Prostate gland (tissue), 2 donors: Measurements from ENCODE around the gene CDH13. TPM values are rescaled to one million over a fixed set of nuclear protein-coding genes. Genes with fewer than 3 reads are reported as not detected.
A peak's percentile ranks its signal among the peaks of the same experiment; 100 is the strongest.

Experiments used
- DNase-seq: peaks from one replicate; pipeline ENCODE4 v3.0.0-alpha.2; 2019; ENCODE audit warnings: low spot score
- H3K27ac ChIP-seq, 2 donors: fragments of 200-600 bp; sonication (generic); 2 replicates each; pipeline ENCODE4 v1.5.1; 2017 to 2019
- H3K27me3 ChIP-seq: fragments of 200-600 bp; sonication (generic); replicated peaks from 2 replicates; pipeline ENCODE4 v1.5.1; 2019; ENCODE audit not compliant: insufficient read depth
- H3K36me3 ChIP-seq, 2 donors: fragments of 200-600 bp; sonication (generic); 1 replicate in 1 of 2; 2 replicates in 1 of 2; pipeline versions ENCODE4 v1.5.1 to v1.8.1; 2017 to 2019
- H3K4me1 ChIP-seq: fragments of 200-600 bp; sonication (generic); replicated peaks from 2 replicates; pipeline ENCODE4 v1.5.1; 2019
- H3K4me3 ChIP-seq, 2 donors: fragments of 200-600 bp; sonication (generic); 2 replicates each; pipeline ENCODE4 v1.5.1; 2017 to 2019
- H3K9me3 ChIP-seq: fragments of 200-600 bp; sonication (generic); 2 replicates; pipeline ENCODE4 v1.5.1; 2017
- POLR2A ChIP-seq: fragments of 450-650 bp; IDR thresholded peaks from one replicate; pipeline ENCODE4 v1.6.1; 2016; ENCODE audit warnings: antibody characterized with exemption, mild to moderate bottlenecking
- POLR2AphosphoS5 ChIP-seq: sonication (generic); formaldehyde crosslinking; IDR thresholded peaks from one replicate; pipeline ENCODE4 v1.6.1; 2017; ENCODE audit warnings: antibody characterized with exemption
- WGBS: methylation state at CpG from one replicate; pipeline ENCODE4 v1.1.5; 2018; 5-methylcytosine and 5-hydroxymethylcytosine counted together
- intact Hi-C: fragments of 100-400 bp; cut with DNase I; formaldehyde crosslinking; loops from one replicate; pipeline ENCODE4 v1.14.2; 2022
- total RNA-seq, 2 donors: library from RNA; depleted of rRNA; stranded (reverse); fragments of >200 nt; gene quantifications; one replicate each; pipeline ENCODE4 v1.1.0, GENCODE V29; 2016
- TF ChIP-seq, protein P1 (sequence below), 4 experiments: fragments of 200-600 bp in 2 of 4; fragments of 450-650 bp in 2 of 4; sonication (generic) in 2 of 4; IDR thresholded peaks; 1 replicate in 3 of 4; 2 replicates in 1 of 4; pipeline ENCODE4 v1.5.1; 2016 to 2019; ENCODE audit warnings: antibody characterized with exemption in 4 of 4, mild to moderate bottlenecking in 2 of 4, moderate library complexity in 2 of 4

CDH13 gene
- total RNA-seq, 2 donors from 2014 or later, result 20.6 to 23.0 TPM

DNA sequence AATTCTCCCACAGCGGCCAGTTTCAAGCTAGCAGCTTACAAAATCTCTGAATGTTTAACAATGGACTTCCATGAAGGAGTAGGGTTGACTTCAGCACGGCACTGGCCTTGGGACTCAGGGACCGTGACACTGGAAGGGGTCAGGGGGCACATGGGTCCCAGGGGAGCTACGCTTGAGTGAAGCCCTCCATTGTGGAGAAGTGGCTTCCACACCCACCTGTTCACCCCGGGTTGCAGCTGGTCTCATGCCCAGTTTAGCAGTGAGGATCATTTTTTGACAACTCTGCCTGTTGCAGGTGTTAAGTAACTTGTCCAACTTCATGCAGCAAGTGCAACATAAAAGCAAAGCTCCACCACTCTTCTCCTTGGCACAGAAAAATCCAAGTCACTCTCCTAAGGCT, 510.2 kb downstream of the CDH13 start:
- WGBS, result 78% methylated on average over 5 of the region's 5 CpGs
- intact Hi-C loops, result no loop called here
- no peak for DNase-seq
- Histone ChIP-seq H3K9me3 (no peaks in the 10 kb centered on the region), H3K36me3 (no peaks in the 10 kb centered on the region), H3K27ac (no peak overlapping the region), H3K4me3 (peak overlapping the region in 1 of 2 donors; percentile 17), H3K4me1 (no peaks in the 10 kb centered on the region), H3K27me3 (no peaks in the 10 kb centered on the region)
- TF ChIP-seq POLR2A, result no peak
- no peak for TF ChIP-seq POLR2AphosphoS5
- TF ChIP-seq, protein P1, sequence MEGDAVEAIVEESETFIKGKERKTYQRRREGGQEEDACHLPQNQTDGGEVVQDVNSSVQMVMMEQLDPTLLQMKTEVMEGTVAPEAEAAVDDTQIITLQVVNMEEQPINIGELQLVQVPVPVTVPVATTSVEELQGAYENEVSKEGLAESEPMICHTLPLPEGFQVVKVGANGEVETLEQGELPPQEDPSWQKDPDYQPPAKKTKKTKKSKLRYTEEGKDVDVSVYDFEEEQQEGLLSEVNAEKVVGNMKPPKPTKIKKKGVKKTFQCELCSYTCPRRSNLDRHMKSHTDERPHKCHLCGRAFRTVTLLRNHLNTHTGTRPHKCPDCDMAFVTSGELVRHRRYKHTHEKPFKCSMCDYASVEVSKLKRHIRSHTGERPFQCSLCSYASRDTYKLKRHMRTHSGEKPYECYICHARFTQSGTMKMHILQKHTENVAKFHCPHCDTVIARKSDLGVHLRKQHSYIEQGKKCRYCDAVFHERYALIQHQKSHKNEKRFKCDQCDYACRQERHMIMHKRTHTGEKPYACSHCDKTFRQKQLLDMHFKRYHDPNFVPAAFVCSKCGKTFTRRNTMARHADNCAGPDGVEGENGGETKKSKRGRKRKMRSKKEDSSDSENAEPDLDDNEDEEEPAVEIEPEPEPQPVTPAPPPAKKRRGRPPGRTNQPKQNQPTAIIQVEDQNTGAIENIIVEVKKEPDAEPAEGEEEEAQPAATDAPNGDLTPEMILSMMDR (IDR thresholded peaks at IDR 0.05), result no peak

GRCh38 chr16:83137326-83137781, 510.6 kb downstream of the CDH13 start:
- DNase-seq, result peak; percentile 12
- 32% methylated on average over 17 of the region's 17 CpGs for WGBS
- TF ChIP-seq POLR2AphosphoS5, result no peak
- TF ChIP-seq, protein P1 (IDR thresholded peaks at IDR 0.05), result no peak
- TF ChIP-seq POLR2A, result no peak
- peak overlapping the region in 1 of 2 donors; percentile 17 for H3K4me3 ChIP-seq
- no peaks in the 10 kb centered on the region for H3K27me3 ChIP-seq
- intact Hi-C loops, result no loop called here
- H3K27ac ChIP-seq, result no peak overlapping the region
- H3K9me3 ChIP-seq, result no peaks in the 10 kb centered on the region
- no peaks in the 10 kb centered on the region for H3K4me1 ChIP-seq
- H3K36me3 ChIP-seq, result no peaks in the 10 kb centered on the region

DNA sequence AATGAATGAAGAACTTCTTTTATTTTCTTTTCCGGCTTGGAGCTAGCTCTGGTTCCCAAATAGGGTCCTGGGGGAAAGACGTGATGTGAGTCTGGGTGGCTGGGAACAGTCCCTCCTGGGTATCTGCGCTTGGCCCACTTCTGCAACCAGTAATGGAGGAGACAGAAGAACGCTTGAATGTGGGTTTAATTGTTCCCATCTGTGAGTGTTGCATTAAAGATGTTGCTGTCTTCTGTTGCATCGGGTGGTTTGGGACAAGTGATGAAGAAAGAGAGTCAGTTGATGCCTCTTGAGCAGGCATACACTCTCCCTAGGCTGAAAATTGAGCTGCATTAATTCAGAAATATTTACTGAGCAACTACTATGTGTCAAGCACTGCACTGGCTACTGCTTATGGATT, 511.1 kb downstream of the CDH13 start:
- Histone ChIP-seq H3K36me3 (no peaks in the 10 kb centered on the region), H3K9me3 (no peaks in the 10 kb centered on the region), H3K4me3 (no peak overlapping the region), H3K27me3 (no peaks in the 10 kb centered on the region), H3K4me1 (no peaks in the 10 kb centered on the region), H3K27ac (no peak overlapping the region)
- WGBS, result 77% methylated on average over 5 of the region's 5 CpGs
- intact Hi-C loops, result no loop called here
- DNase-seq, result no peak
- TF ChIP-seq POLR2A (no peak), POLR2AphosphoS5 (no peak)
- TF ChIP-seq, protein P1 (IDR thresholded peaks at IDR 0.05), result no peak

- 88% methylated on average over 7 of the region's 7 CpGs for WGBS
- intact Hi-C loops, result no loop called here
- no peaks in the 10 kb centered on the region for H3K4me1 ChIP-seq
Measured at GRCh38 chr16:83138512-83138911, 511.7 kb downstream of the CDH13 start.

More at GRCh38 chr16:83138512-83138911, 511.7 kb downstream of the CDH13 start:
- no peak for DNase-seq
- no peaks in the 10 kb centered on the region for H3K27me3 ChIP-seq
- TF ChIP-seq, protein P1 (IDR thresholded peaks at IDR 0.05), result no peak
- TF ChIP-seq POLR2AphosphoS5, result no peak
- H3K4me3 ChIP-seq, result no peak overlapping the region
- no peaks in the 10 kb centered on the region for H3K36me3 ChIP-seq
- H3K27ac ChIP-seq, result no peak overlapping the region
- H3K9me3 ChIP-seq, result no peaks in the 10 kb centered on the region
